Measurements from ENCODE around the gene AGER. TPM values are rescaled to one million over a fixed set of nuclear protein-coding genes. Genes with fewer than 3 reads are reported as not detected.

AGER gene
- total and polyA plus RNA-seq, 8 donors: 68.0 to 616 (median 93.8) TPM

DNA sequence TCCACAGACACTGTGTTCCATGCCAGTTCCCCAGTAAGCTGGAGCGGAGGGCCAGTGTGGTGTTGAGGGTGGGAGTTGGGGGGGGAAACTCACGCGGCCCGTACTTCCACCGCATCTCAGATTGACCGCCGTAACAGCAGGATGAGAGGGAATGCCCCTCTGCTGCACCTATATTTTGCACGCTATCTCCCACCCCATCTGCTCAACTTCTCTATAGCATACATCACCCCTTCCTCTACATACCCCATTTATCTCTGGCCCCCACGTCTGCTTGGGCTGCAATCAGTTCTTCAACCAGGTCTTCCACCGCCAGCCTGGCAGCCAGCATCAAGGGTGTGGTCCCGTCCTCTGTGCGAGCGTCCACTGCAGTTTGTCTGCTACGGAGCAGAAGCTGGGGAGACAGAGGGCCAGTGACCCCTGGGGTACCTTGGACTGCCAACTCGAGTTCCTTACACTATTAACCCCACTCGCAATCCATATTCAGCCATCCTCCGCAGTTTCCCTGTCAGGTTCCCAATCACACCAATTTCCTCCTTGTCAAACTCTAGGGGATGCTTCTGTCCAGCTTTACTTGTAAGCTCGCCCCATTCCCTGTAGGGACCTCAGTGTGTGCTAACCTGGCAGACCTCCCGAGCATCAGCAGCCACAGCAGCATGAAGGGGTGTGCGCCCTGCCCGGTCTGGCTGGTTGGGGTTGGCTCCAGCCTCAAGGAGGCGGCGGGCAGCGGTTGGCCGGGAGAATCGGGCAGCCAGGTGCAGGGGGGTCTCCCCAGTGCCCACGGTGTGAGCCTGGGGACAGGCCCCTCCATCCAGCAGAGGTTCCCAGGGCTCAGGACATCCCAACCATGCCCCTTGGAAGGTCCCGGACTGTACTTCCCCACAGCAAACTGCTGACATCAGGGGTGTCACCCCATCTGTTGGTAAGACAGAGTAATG, 12.9 kb upstream of the AGER start:
- peaks cover 0 to 1% of the 10 kb centered on the region in 2 donors for H3K36me3 ChIP-seq
- DNase-seq: no peak
- H3K9me3 ChIP-seq: no peaks in the 10 kb centered on the region
- H3K27me3 ChIP-seq: peaks cover 0 to 13% of the 10 kb centered on the region in 2 donors
- peak overlapping the region; percentile 100 for H3K27ac ChIP-seq
- no peak for ATAC-seq
- peaks cover 26 to 54% of the 10 kb centered on the region in 2 donors for H3K4me1 ChIP-seq
- TF ChIP-seq, protein P1, sequence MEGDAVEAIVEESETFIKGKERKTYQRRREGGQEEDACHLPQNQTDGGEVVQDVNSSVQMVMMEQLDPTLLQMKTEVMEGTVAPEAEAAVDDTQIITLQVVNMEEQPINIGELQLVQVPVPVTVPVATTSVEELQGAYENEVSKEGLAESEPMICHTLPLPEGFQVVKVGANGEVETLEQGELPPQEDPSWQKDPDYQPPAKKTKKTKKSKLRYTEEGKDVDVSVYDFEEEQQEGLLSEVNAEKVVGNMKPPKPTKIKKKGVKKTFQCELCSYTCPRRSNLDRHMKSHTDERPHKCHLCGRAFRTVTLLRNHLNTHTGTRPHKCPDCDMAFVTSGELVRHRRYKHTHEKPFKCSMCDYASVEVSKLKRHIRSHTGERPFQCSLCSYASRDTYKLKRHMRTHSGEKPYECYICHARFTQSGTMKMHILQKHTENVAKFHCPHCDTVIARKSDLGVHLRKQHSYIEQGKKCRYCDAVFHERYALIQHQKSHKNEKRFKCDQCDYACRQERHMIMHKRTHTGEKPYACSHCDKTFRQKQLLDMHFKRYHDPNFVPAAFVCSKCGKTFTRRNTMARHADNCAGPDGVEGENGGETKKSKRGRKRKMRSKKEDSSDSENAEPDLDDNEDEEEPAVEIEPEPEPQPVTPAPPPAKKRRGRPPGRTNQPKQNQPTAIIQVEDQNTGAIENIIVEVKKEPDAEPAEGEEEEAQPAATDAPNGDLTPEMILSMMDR (IDR thresholded peaks at IDR 0.05): no peak
- intact Hi-C loops (cut with DNase I): no loop called here
- peak overlapping the region; percentile 66 to 82 for H3K4me3 ChIP-seq

DNA sequence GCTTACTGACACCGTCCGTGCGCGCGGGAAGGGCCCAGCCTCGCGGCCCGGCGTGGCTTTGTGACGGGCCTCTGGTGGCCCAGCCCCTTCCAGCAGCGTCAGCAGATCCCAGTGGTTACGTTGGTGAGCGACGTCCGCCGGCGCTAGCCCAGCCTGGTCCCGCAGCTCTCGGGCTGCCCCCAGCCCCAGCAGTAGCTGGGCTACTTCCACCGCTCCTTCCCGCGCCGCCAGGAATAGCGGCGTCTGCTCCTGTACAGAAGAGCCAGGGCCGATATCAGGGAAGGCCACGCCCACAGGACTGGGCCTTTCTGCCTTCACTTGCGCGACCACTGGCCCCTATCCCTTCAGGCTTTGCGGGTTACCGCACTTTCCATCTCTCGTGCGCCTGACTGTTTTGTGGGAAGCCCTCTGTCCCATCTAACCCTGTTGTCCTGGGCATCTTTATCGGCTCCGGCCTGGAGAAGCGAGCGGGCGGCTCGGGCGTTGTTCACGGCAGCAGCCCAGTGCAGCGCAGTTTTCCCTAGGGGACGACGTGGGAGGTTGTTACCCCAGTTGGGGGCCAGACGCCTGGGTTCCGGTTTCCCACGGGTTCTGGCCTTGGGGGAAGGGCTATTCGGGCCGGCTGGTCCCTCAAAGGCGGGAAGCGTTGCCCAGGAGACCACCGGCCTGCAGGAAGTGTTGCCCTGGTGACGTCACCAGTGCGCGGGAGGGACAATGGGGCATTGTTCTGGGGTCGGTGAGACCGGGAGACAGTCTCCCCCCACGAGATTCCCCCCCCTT, 12.0 kb upstream of the AGER start:
- ATAC-seq: peak; percentile 38

DNA sequence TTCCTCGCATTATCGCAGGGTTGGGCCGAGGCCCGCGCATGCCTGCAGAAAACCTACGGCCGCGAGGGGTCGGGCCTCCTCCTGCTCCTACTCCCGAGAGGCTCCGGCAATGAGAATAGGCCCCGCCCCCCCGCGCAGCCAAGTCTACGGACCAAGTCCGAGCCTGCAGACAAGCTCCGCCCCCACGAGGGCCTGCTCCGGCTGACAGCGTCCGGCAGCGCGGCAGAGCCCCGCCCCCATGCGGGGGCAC, 11.5 kb upstream of the AGER start:
- intact Hi-C loops (cut with DNase I): no loop called here
- DNase-seq (peak; percentile 100), ATAC-seq (peak; percentile 92)
- Histone ChIP-seq H3K27me3 (no peaks in the 10 kb centered on the region), H3K4me1 (peaks cover 26 to 66% of the 10 kb centered on the region in 2 donors), H3K4me3 (peak overlapping the region; percentile 66 to 82), H3K9me3 (no peaks in the 10 kb centered on the region), H3K36me3 (no peaks in the 10 kb centered on the region), H3K27ac (peak overlapping the region; percentile 100)
- TF ChIP-seq, protein P1 (IDR thresholded peaks at IDR 0.05): peak; percentile 23 to 84

More for the DNA sequence above, 12.0 kb upstream of the AGER start:
- H3K9me3 ChIP-seq: no peaks in the 10 kb centered on the region
- DNase-seq: peak; percentile 91 to 96 (median 92)
- H3K27me3 ChIP-seq: peaks cover 0 to 5% of the 10 kb centered on the region in 2 donors
- H3K36me3 ChIP-seq: no peaks in the 10 kb centered on the region
- H3K4me1 ChIP-seq: peaks cover 26 to 61% of the 10 kb centered on the region in 2 donors
- H3K27ac ChIP-seq: peak overlapping the region; percentile 100
- TF ChIP-seq, protein P1 (IDR thresholded peaks at IDR 0.05): peak in 1 of 2 donors; percentile 1
- H3K4me3 ChIP-seq: peak overlapping the region; percentile 66 to 82
- intact Hi-C loops (cut with DNase I): no loop called here

DNA sequence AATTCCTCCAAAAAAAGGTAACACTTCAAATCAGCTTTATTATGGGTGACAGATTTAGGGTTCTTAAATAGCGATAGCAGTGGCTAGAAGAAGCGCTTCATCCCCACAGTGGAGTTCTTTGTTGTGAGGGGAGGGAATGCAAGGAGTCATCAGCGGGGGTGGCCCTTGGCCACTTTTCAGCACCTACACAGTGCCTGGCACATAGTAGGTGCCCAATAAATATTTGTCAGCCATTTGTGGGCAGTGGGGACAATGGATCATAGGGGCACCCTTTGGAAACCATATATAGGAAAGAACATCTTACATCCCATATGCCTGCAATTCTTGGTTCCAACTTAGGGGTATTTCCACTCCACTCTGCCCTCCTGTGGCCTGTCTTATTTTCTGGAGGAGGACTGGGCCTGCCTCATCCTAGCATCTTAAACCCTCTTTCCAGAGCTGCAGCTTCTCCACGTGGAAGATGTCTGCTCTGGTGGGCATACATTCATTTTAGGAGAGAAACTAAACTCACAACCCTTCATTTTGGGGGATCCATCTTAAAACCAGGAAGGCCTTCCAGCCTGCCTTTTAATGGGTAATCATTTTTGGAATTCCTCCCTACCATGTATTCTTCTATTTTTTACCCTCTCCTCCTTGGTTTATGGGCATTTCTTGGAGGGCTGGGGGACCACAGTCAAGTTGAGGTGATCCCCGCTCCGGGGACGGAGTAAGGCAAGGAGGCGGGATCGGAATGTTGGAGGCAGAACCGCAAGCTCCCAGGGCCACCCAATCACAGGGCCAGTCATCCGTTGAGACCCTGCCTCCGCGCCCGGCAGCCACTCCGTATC, 11.0 kb upstream of the AGER start:
- TF ChIP-seq, protein P1 (IDR thresholded peaks at IDR 0.05): no peak
- Histone ChIP-seq H3K36me3 (no peaks in the 10 kb centered on the region), H3K4me1 (peaks cover 26 to 70% of the 10 kb centered on the region in 2 donors), H3K27me3 (no peaks in the 10 kb centered on the region), H3K4me3 (peak overlapping the region; percentile 28 to 66), H3K9me3 (no peaks in the 10 kb centered on the region), H3K27ac (peak overlapping the region; percentile 93 to 100)
- ATAC-seq: peak; percentile 7
- intact Hi-C loops (cut with DNase I): no loop called here
- peak in 2 of 4 donors; percentile 42 to 57 for DNase-seq
